Activated B cell treated with CpG ODN at 0.5 μM for 24 hours (primary cell): ENCODE results near the gene SLC26A6. TPM values are rescaled to one million over a fixed set of nuclear protein-coding genes. Genes with fewer than 3 reads are reported as not detected.
A peak's percentile ranks its signal among the peaks of the same experiment; 100 is the strongest.

ENCODE experiments used
- ATAC-seq: fragments of 200-7000 bp; cut with Tn5 transposase; one replicate; pipeline ENCODE4 v1.10.0; 2021; ENCODE audit warnings: low read depth, mild to moderate bottlenecking, moderate library complexity
- CTCF ChIA-PET: fragments of 350-600 bp; sonication (Branson Sonifier 250); formaldehyde crosslinking; loops from one replicate; lab custom pipeline; 2021; ENCODE audit warnings: antibody characterized with exemption; lab: Charles Lee
- POLR2A ChIA-PET: fragments of 350-600 bp; sonication (Branson Sonifier 250); formaldehyde crosslinking; loops from one replicate; lab custom pipeline; 2021; ENCODE audit warnings: antibody characterized with exemption; lab: Charles Lee
- DNase-seq: peaks from one replicate; pipeline ENCODE4 v3.0.0; 2022
- H3K27ac Mint-ChIP-seq: one replicate; pipeline ENCODE4 v1.8.0; 2020; ENCODE audit warnings: mixed read lengths
- H3K27me3 Mint-ChIP-seq: one replicate; pipeline ENCODE4 v1.8.0; 2021; ENCODE audit warnings: mixed read lengths
- H3K36me3 Mint-ChIP-seq: one replicate; pipeline ENCODE4 v1.8.0; 2021; ENCODE audit warnings: low read depth, mixed read lengths
- H3K4me1 Mint-ChIP-seq: one replicate; pipeline ENCODE4 v1.8.0; 2021; ENCODE audit warnings: mixed read lengths
- H3K4me3 Mint-ChIP-seq: one replicate; pipeline ENCODE4 v1.8.0; 2020; ENCODE audit warnings: mild to moderate bottlenecking, mixed read lengths
- H3K9me3 Mint-ChIP-seq: one replicate; pipeline ENCODE4 v1.8.0; 2020; ENCODE audit warnings: mixed read lengths
- CTCF ChIP-seq: fragments of 200-600 bp; IDR thresholded peaks from one replicate; pipeline ENCODE4 v1.8.0; 2022; ENCODE audit warnings: antibody characterized with exemption, mild to moderate bottlenecking
- intact Hi-C: fragments of 100-400 bp; cut with micrococcal nuclease; formaldehyde crosslinking; loops from one replicate; pipeline ENCODE4 v1.15.1; 2024
- total RNA-seq: library from RNA; stranded (reverse); gene quantifications from 2 replicates; pipeline ENCODE4 v1.2.3, GENCODE V29; 2022

SLC26A6 gene
- total RNA-seq, 1 donor from 2014 or later: 21.5 TPM

GRCh38 chr3:48639944-48640606 lies 4.8 kb upstream of the SLC26A6 start:
- intact Hi-C loops: loop anchor here (5.0 kb wide), 1 partner anchor 452 kb away; the partner anchor contains the start of gene QRICH1
- CTCF ChIA-PET: no interaction called here
- no peak overlapping the region for H3K4me3 Mint-ChIP-seq

GRCh38 chr3:48637305-48637704 lies 2.0 kb upstream of the SLC26A6 start:
- ATAC-seq: no peak
- ChIA-PET POLR2A (no interaction called here), CTCF (no interaction called here)
- no peak for DNase-seq
- Mint-ChIP-seq H3K36me3 (peaks cover 2% of the 10 kb centered on the region), H3K4me3 (no peak overlapping the region), H3K9me3 (no peaks in the 10 kb centered on the region), H3K4me1 (peaks cover 15% of the 10 kb centered on the region), H3K27me3 (no peaks in the 10 kb centered on the region), H3K27ac (no peak overlapping the region)
- intact Hi-C loops: loop anchor here (5.0 kb wide), 1 partner anchor 455 kb away; the partner anchor contains the start of gene QRICH1
- no peak for TF ChIP-seq CTCF

More at GRCh38 chr3:48639944-48640606, 4.8 kb upstream of the SLC26A6 start:
- DNase-seq (no peak), ATAC-seq (no peak)
- Mint-ChIP-seq H3K36me3 (no peaks in the 10 kb centered on the region), H3K4me1 (peaks cover 8% of the 10 kb centered on the region), H3K9me3 (no peaks in the 10 kb centered on the region), H3K27ac (no peak overlapping the region), H3K27me3 (no peaks in the 10 kb centered on the region)
- POLR2A ChIA-PET: no interaction called here
- no peak for TF ChIP-seq CTCF

- ChIA-PET POLR2A (interaction anchor here (0.5 to 2.2 kb wide), 6 partner anchors 21 to 1341 kb away, joined by 3 to 12 read pairs (median 4); partner anchors contain the start of gene UQCRC1), CTCF (interaction anchor here (0.7 to 1.9 kb wide), 2 partner anchors 27 to 235 kb away, joined by 3 to 7 read pairs; partner anchors contain the start of gene CELSR3)
- intact Hi-C loops: loop anchor here (5.0 kb wide), 1 partner anchor 456 kb away; the partner anchor contains the start of gene QRICH1
- TF ChIP-seq CTCF: no peak
- ATAC-seq (no peak), DNase-seq (no peak)
- Mint-ChIP-seq H3K4me1 (peaks cover 15% of the 10 kb centered on the region), H3K27ac (no peak overlapping the region), H3K36me3 (peaks cover 2% of the 10 kb centered on the region), H3K9me3 (no peaks in the 10 kb centered on the region), H3K27me3 (no peaks in the 10 kb centered on the region), H3K4me3 (peak overlapping the region; percentile 89)
Measured at GRCh38 chr3:48636149-48636655, 941 bp upstream of the SLC26A6 start.

- no peak for TF ChIP-seq CTCF
- DNase-seq (peak; percentile 41), ATAC-seq (peak; percentile 23)
- Mint-ChIP-seq H3K27ac (no peak overlapping the region), H3K27me3 (no peaks in the 10 kb centered on the region), H3K36me3 (peaks cover 2% of the 10 kb centered on the region), H3K9me3 (no peaks in the 10 kb centered on the region), H3K4me3 (peak overlapping the region; percentile 89), H3K4me1 (peaks cover 15% of the 10 kb centered on the region)
- intact Hi-C loops: loop anchor here (1.0 to 5.0 kb wide), 5 partner anchors 22 to 458 kb away; partner anchors contain the start of genes QRICH1 and UQCRC1
- CTCF ChIA-PET: interaction anchor here (1.0 to 1.9 kb wide), 4 partner anchors 27 to 234 kb away, joined by 3 to 7 read pairs (median 4); no protein-coding TSS in a partner anchor
- POLR2A ChIA-PET: interaction anchor here (0.7 to 2.2 kb wide), 4 partner anchors 22 to 168 kb away, joined by 3 to 12 read pairs (median 6); partner anchors contain the start of gene UQCRC1
Measured at GRCh38 chr3:48634661-48635221, 520 bp downstream of the SLC26A6 start.

- intact Hi-C loops: no loop called here
- H3K4me1 Mint-ChIP-seq: peaks cover 15% of the 10 kb centered on the region
- CTCF ChIA-PET: no interaction called here
Measured at GRCh38 chr3:48633743-48634142, 1.5 kb downstream of the SLC26A6 start.

More at GRCh38 chr3:48633743-48634142, 1.5 kb downstream of the SLC26A6 start:
- POLR2A ChIA-PET: interaction anchor here (0.7 kb wide), 1 partner anchor 161 kb away, joined by 7 read pairs; no protein-coding TSS in a partner anchor
- TF ChIP-seq CTCF: no peak
- Mint-ChIP-seq H3K36me3 (peaks cover 2% of the 10 kb centered on the region), H3K27me3 (no peaks in the 10 kb centered on the region), H3K27ac (no peak overlapping the region), H3K9me3 (no peaks in the 10 kb centered on the region), H3K4me3 (no peak overlapping the region)
- ATAC-seq: no peak
- no peak for DNase-seq
